Esophagus muscularis mucosa (tissue), 4 donors: ENCODE results near the gene MAN2B1. TPM values are rescaled to one million over a fixed set of nuclear protein-coding genes. Genes with fewer than 3 reads are reported as not detected.

Experiments
- DNase-seq: peaks from one replicate; pipeline ENCODE4 v3.0.0-alpha.2; 2017; ENCODE audit errors: extremely low spot score
- H3K27ac ChIP-seq, 4 donors: fragments of 200-600 bp; sonication (generic); replicated peaks in 1 of 4; 1 replicate in 3 of 4; 2 replicates in 1 of 4; pipeline ENCODE4 v1.5.1; 2016 to 2019; ENCODE audit warnings: mild to moderate bottlenecking in 1 of 4
- H3K27me3 ChIP-seq, 4 donors: fragments of 200-600 bp; sonication (generic); one replicate each; pipeline versions ENCODE4 v1.5.1 to v1.6.0; 2016 to 2019
- H3K36me3 ChIP-seq, 4 donors: fragments of 200-600 bp; sonication (generic); one replicate each; pipeline ENCODE4 v1.5.1; 2016 to 2019
- H3K4me1 ChIP-seq, 4 donors: fragments of 200-600 bp; sonication (generic); one replicate each; pipeline ENCODE4 v1.5.1; 2016 to 2019
- H3K4me3 ChIP-seq, 4 donors: fragments of 200-600 bp; sonication (generic); 1 replicate in 2 of 4; 2 replicates in 2 of 4; pipeline ENCODE4 v1.5.1; 2016 to 2019; ENCODE audit warnings: mild to moderate bottlenecking in 4 of 4, moderate library complexity in 1 of 4
- H3K9me3 ChIP-seq, 4 donors: fragments of 200-600 bp; sonication (generic); 1 replicate in 3 of 4; 2 replicates in 1 of 4; pipeline ENCODE4 v1.5.1; 2016 to 2019
- CTCF ChIP-seq, 3 experiments: fragments of 200-600 bp in 2 of 3; fragments of 450-650 bp in 1 of 3; sonication (generic) in 2 of 3; IDR thresholded peaks; one replicate each; pipeline ENCODE4 v1.5.1; 2017 to 2019; ENCODE audit warnings: antibody characterized with exemption in 3 of 3, mild to moderate bottlenecking in 2 of 3, moderate library complexity in 1 of 3
- EP300 ChIP-seq: sonication (generic); formaldehyde crosslinking; IDR thresholded peaks from one replicate; pipeline ENCODE4 v1.6.1; 2017; ENCODE audit warnings: antibody characterized with exemption
- POLR2A ChIP-seq: fragments of 450-650 bp; IDR thresholded peaks from one replicate; pipeline ENCODE4 v1.6.1; 2017; ENCODE audit warnings: antibody characterized with exemption, moderate library complexity, mild to moderate bottlenecking, low read depth
- POLR2AphosphoS5 ChIP-seq, 2 donors: sonication (generic); formaldehyde crosslinking; IDR thresholded peaks; one replicate each; pipeline ENCODE4 v1.6.1; 2017; ENCODE audit warnings: antibody characterized with exemption in 2 of 2
- WGBS: methylation state at CpG from one replicate; pipeline ENCODE4 v1.1.5; 2018; 5-methylcytosine and 5-hydroxymethylcytosine counted together
- intact Hi-C: fragments of 100-400 bp; cut with DNase I; formaldehyde crosslinking; loops from one replicate; pipeline ENCODE4 v1.15.1; 2023
- total RNA-seq, 4 donors: library from RNA; depleted of rRNA; stranded (reverse); fragments of >200 nt; gene quantifications; one replicate each; pipeline versions ENCODE4 v1.1.0 to v1.2.1, GENCODE V29; 2016

MAN2B1 gene
- total RNA-seq, 4 donors from 2014 or later = 65.7 to 80.8 (median 68.9) TPM

- intact Hi-C loops = loop anchor here (5.0 kb wide), 1 partner anchor 53 kb away; the partner anchor contains the start of gene TNPO2
Observed at GRCh38 chr19:12669270-12670158, 3.0 kb upstream of the MAN2B1 start.

DNA sequence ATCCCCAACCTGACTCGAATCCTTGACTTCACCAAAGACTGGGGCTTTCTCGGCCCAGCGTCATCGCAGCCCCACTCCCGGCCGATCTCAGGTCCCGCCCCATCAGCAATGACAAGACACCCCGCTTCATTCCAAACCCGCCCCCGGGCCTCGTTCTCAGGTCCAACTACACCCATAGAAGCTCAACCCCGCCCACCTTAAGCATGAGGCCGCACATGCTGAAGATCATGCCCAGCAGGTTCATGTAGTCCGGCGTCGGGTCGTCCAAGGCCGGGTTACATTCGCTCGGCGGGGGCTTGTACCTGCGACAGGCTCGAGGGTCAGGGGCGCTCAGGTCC, 2.4 kb upstream of the MAN2B1 start:
- DNase-seq = peak; percentile 93
- Histone ChIP-seq H3K4me1 (peaks cover 38 to 68% (median 52%) of the 10 kb centered on the region in 4 donors), H3K27me3 (no peaks in the 10 kb centered on the region), H3K4me3 (peak overlapping the region; percentile 66 to 92 (median 72)), H3K36me3 (peaks cover 13 to 42% (median 34%) of the 10 kb centered on the region in 4 donors), H3K9me3 (no peaks in the 10 kb centered on the region), H3K27ac (peak overlapping the region; percentile 89 to 94 (median 92))
- no peak for TF ChIP-seq EP300
- no peak for TF ChIP-seq CTCF (IDR thresholded peaks at IDR 0.05)
- no peak for TF ChIP-seq POLR2A
- no peak for TF ChIP-seq POLR2AphosphoS5 (IDR thresholded peaks at IDR 0.05)
- intact Hi-C loops = no loop called here
- WGBS = under 1% methylated on average over 17 of the region's 24 CpGs

More at GRCh38 chr19:12669270-12670158, 3.0 kb upstream of the MAN2B1 start:
- Histone ChIP-seq H3K36me3 (peaks cover 18 to 42% (median 34%) of the 10 kb centered on the region in 4 donors), H3K9me3 (no peaks in the 10 kb centered on the region), H3K27me3 (no peaks in the 10 kb centered on the region), H3K4me3 (peak overlapping the region; percentile 66 to 92 (median 72)), H3K4me1 (peaks cover 38 to 63% (median 50%) of the 10 kb centered on the region in 4 donors), H3K27ac (peak overlapping the region; percentile 89 to 94 (median 92))
- peak; percentile 97 for DNase-seq
- 0% methylated on average over 17 of the region's 64 CpGs for WGBS
- TF ChIP-seq CTCF (IDR thresholded peaks at IDR 0.05) = peak in 1 of 3 experiments; percentile 22
- no peak for TF ChIP-seq EP300
- TF ChIP-seq POLR2AphosphoS5 (IDR thresholded peaks at IDR 0.05) = peak; percentile 77 to 81
- no peak for TF ChIP-seq POLR2A

DNA sequence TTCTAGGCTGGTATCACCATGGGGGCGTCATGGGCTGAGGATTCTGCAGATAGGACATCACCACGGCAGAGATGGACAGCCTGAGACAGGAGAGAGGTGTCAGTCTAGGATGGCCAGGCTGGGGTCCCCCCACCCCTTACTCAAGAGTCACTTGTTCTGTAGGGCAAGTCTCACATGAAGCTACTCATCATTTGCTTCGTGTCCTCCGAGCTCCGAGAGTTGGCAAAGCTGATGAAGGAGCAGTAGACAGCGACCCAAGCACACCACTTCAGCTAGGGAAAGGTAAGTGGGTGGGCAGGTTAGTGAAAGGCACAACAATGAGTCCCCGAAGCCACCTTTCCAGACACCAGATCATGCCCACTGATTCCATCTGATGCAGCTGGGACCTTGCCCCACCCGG, 1.8 kb upstream of the MAN2B1 start:
- peak overlapping the region; percentile 89 to 94 (median 92) for H3K27ac ChIP-seq
- DNase-seq = no peak
- H3K9me3 ChIP-seq = no peaks in the 10 kb centered on the region
- WGBS = 68% methylated on average over 8 of the region's 8 CpGs
- peak overlapping the region; percentile 66 to 92 (median 72) for H3K4me3 ChIP-seq
- TF ChIP-seq CTCF (IDR thresholded peaks at IDR 0.05) (no peak), POLR2A (no peak), EP300 (no peak), POLR2AphosphoS5 (IDR thresholded peaks at IDR 0.05) (no peak)
- peaks cover 38 to 68% (median 52%) of the 10 kb centered on the region in 4 donors for H3K4me1 ChIP-seq
- H3K36me3 ChIP-seq = peaks cover 10 to 42% (median 34%) of the 10 kb centered on the region in 4 donors
- H3K27me3 ChIP-seq = no peaks in the 10 kb centered on the region
- intact Hi-C loops = no loop called here

GRCh38 chr19:12667731-12668302, 1.3 kb upstream of the MAN2B1 start:
- no peak for TF ChIP-seq EP300
- TF ChIP-seq POLR2AphosphoS5 (IDR thresholded peaks at IDR 0.05) = no peak
- TF ChIP-seq POLR2A = no peak
- no peak for TF ChIP-seq CTCF (IDR thresholded peaks at IDR 0.05)
- Histone ChIP-seq H3K27ac (peak overlapping the region; percentile 77 to 94 (median 88)), H3K4me3 (peak overlapping the region; percentile 66 to 92 (median 74)), H3K27me3 (no peaks in the 10 kb centered on the region), H3K4me1 (peaks cover 38 to 68% (median 52%) of the 10 kb centered on the region in 4 donors), H3K36me3 (peaks cover 12 to 42% (median 34%) of the 10 kb centered on the region in 4 donors), H3K9me3 (no peaks in the 10 kb centered on the region)
- no peak for DNase-seq
- 80% methylated on average over 4 of the region's 4 CpGs for whole genome bisulfite sequencing
- intact Hi-C loops = no loop called here
